HCT116 (cell line): ENCODE measurements around the gene TBC1D32. TPM values are rescaled to one million over a fixed set of nuclear protein-coding genes. Genes with fewer than 3 reads are reported as not detected.

Experiments
- ATAC-seq: fragments of 200-7000 bp; cut with Tn5 transposase; 2 replicates; pipeline ENCODE4 v1.9.1; 2020; ENCODE audit warnings: mild to moderate bottlenecking, moderate library complexity
- BruUV-seq: library from RNA; stranded (reverse); fragments of 400-500 nt; replicated peaks from 2 replicates; lab custom pipeline; 2021; lab: Mats Ljungman, UMichigan
- CTCF ChIA-PET: fragments of 300-600 bp; sonication (Branson Sonifier 250); formaldehyde crosslinking; loops from one replicate; lab custom pipeline; 2021; ENCODE audit warnings: antibody characterized with exemption; lab: Charles Lee
- POLR2A ChIA-PET: fragments of 300-600, 350-600 bp; sonication (Branson Sonifier 250); formaldehyde crosslinking; loops from one replicate; lab custom pipeline; 2021; ENCODE audit warnings: antibody characterized with exemption; lab: Charles Lee
- RAD21 ChIA-PET, 2 experiments: fragments of 300-600 bp; sonication (Branson Sonifier 250); formaldehyde crosslinking; loops; one replicate each; lab custom pipeline; 2023; ENCODE audit warnings: low total read pairs in 2 of 2; ENCODE audit not compliant: uncharacterized antibody in 2 of 2, unreplicated experiment in 2 of 2, low non-redundant PET in 1 of 2; lab: Charles Lee
- DNase-seq: peaks from one replicate; pipeline ENCODE4 v3.0.0-alpha.2; 2010; ENCODE audit warnings: low read depth, low spot score
- H2AFZ ChIP-seq: fragments of 200-600 bp; shearing (Covaris generic), sonication (generic); 2 replicates; pipeline ENCODE4 v1.6.1; 2017; ENCODE audit warnings: low read depth, mixed run types, mixed read lengths, antibody characterized with exemption, low read length; ENCODE audit not compliant: poor library complexity, severe bottlenecking
- H3K27ac ChIP-seq: 2 replicates; pipeline ENCODE4 v1.5.1; 2012; ENCODE audit warnings: low read depth, low read length
- H3K27me3 ChIP-seq: fragments of 200-600 bp; sonication (generic); 2 replicates; pipeline ENCODE4 v1.6.1; 2016; ENCODE audit warnings: mixed run types, low read length, mixed read lengths; ENCODE audit not compliant: insufficient read depth
- H3K36me3 ChIP-seq, 2 experiments: fragments of 200-500 bp in 1 of 2; fragments of 200-600 bp in 1 of 2; sonication (Bioruptor generic) in 1 of 2; sonication (generic) in 1 of 2; 2 replicates each; pipeline versions ENCODE4 v1.5.1 to v1.6.1; 2014 to 2016; ENCODE audit warnings: low read length in 2 of 2, inconsistent platforms in 1 of 2, mixed read lengths in 1 of 2, mixed run types in 1 of 2; ENCODE audit not compliant: insufficient read depth in 2 of 2, control insufficient read depth in 1 of 2
- H3K4me1 ChIP-seq, 2 experiments: fragments of 200-600 bp in 1 of 2; sonication (generic) in 1 of 2; 2 replicates each; pipeline versions ENCODE4 v1.5.1 to v1.6.1; 2012 to 2017; ENCODE audit warnings: low read length in 2 of 2, inconsistent platforms in 1 of 2, mild to moderate bottlenecking in 1 of 2, mixed read lengths in 1 of 2, mixed run types in 1 of 2, moderate library complexity in 1 of 2; ENCODE audit not compliant: insufficient read depth in 2 of 2, control insufficient read depth in 1 of 2
- H3K4me2 ChIP-seq: fragments of 200-600 bp; sonication (generic); 2 replicates; pipeline ENCODE4 v1.6.1; 2017; ENCODE audit warnings: mixed run types, low read length, mixed read lengths
- H3K4me3 ChIP-seq, 2 experiments: fragments of 200-600 bp in 1 of 2; sonication (generic) in 1 of 2; replicated peaks in 1 of 2; 2 replicates each; pipeline ENCODE4 v1.5.1; 2011 to 2016; ENCODE audit warnings: low read length in 2 of 2, control low read depth in 1 of 2, low read depth in 1 of 2, mild to moderate bottlenecking in 1 of 2, mixed read lengths in 1 of 2, mixed run types in 1 of 2
- H3K79me2 ChIP-seq: fragments of 200-600 bp; sonication (generic); 2 replicates; pipeline ENCODE4 v1.6.1; 2017; ENCODE audit warnings: mild to moderate bottlenecking, mixed run types, low read length, moderate library complexity, mixed read lengths; ENCODE audit not compliant: insufficient read depth
- H3K9ac ChIP-seq: fragments of 200-600 bp; sonication (generic); 2 replicates; pipeline ENCODE4 v1.6.1; 2016; ENCODE audit warnings: low read length, mixed read lengths
- H3K9me2 ChIP-seq: fragments of 200-600 bp; sonication (generic), shearing (Covaris generic); 2 replicates; pipeline ENCODE4 v1.6.1; 2017; ENCODE audit warnings: mixed run types, mild to moderate bottlenecking, moderate library complexity; ENCODE audit not compliant: insufficient read depth
- H3K9me3 ChIP-seq, 2 experiments: fragments of 200-500 bp in 1 of 2; fragments of 200-600 bp in 1 of 2; sonication (Bioruptor generic) in 1 of 2; sonication (generic) in 1 of 2; 2 replicates each; pipeline ENCODE4 v1.6.1; 2014 to 2017; ENCODE audit warnings: low read length in 2 of 2, mixed read lengths in 2 of 2, inconsistent platforms in 1 of 2, low read depth in 1 of 2, mild to moderate bottlenecking in 1 of 2, mixed run types in 1 of 2, moderate library complexity in 1 of 2; ENCODE audit not compliant: control insufficient read depth in 1 of 2, insufficient read depth in 1 of 2
- H4K20me1 ChIP-seq: fragments of 200-600 bp; sonication (generic), shearing (Covaris generic); 2 replicates; pipeline ENCODE4 v1.6.1; 2017; ENCODE audit warnings: mixed run types, mild to moderate bottlenecking, moderate library complexity; ENCODE audit not compliant: insufficient read depth
- CEBPB ChIP-seq: IDR thresholded peaks from 2 replicates; pipeline ENCODE4 v1.6.1; 2012; ENCODE audit warnings: low read depth
- CTCF ChIP-seq, 3 experiments: fragments of 200-600 bp in 1 of 3; sonication (generic) in 1 of 3; IDR thresholded peaks in 2 of 3; conservative IDR thresholded peaks in 1 of 3; 2 replicates each; pipeline ENCODE4 v1.5.1; 2012 to 2017; ENCODE audit warnings: low read depth in 2 of 3, low read length in 2 of 3, antibody characterized with exemption in 1 of 3, borderline replicate concordance in 1 of 3, control low read depth in 1 of 3, mild to moderate bottlenecking in 1 of 3, mixed read lengths in 1 of 3, mixed run types in 1 of 3, moderate library complexity in 1 of 3; ENCODE audit not compliant: insufficient read depth in 1 of 3
- EGR1 ChIP-seq: IDR thresholded peaks from 2 replicates; pipeline ENCODE4 v1.6.1; 2012; ENCODE audit warnings: low read depth
- ELF1 ChIP-seq: IDR thresholded peaks from 2 replicates; pipeline ENCODE4 v1.6.1; 2012; ENCODE audit warnings: low read depth, borderline replicate concordance
- EZH2 ChIP-seq: fragments of 200-600 bp; sonication (generic); IDR thresholded peaks from 2 replicates; pipeline ENCODE4 v1.6.1; 2017; ENCODE audit warnings: antibody characterized with exemption, mixed run types
- EZH2phosphoT487 ChIP-seq: fragments of 200-600 bp; IDR thresholded peaks from 2 replicates; pipeline ENCODE4 v1.6.1; 2018; ENCODE audit warnings: antibody characterized with exemption, borderline replicate concordance
- JUND ChIP-seq: IDR thresholded peaks from 2 replicates; pipeline ENCODE4 v1.6.1; 2012
- SIN3A ChIP-seq: IDR thresholded peaks from 2 replicates; pipeline ENCODE4 v1.6.1; 2012; ENCODE audit warnings: low read depth
- SP1 ChIP-seq: IDR thresholded peaks from 2 replicates; pipeline ENCODE4 v1.6.1; 2012; ENCODE audit warnings: low read depth
- SRF ChIP-seq: IDR thresholded peaks from 2 replicates; pipeline ENCODE4 v1.6.1; 2012; ENCODE audit warnings: low read depth
- ZNF274 ChIP-seq: fragments of 200-500 bp; sonication (Bioruptor generic); IDR thresholded peaks from 2 replicates; pipeline ENCODE4 v1.6.1; 2014; ENCODE audit warnings: mild to moderate bottlenecking, low read depth, low read length, inconsistent platforms
- intact Hi-C: fragments of 100-400 bp; cut with micrococcal nuclease; formaldehyde crosslinking; loops from 2 replicates; pipeline ENCODE4 v1.10.0; 2022
- total RNA-seq: library from RNA; stranded (reverse); gene quantifications from one replicate; pipeline ENCODE4 v1.2.1, GENCODE V29; 2021; ENCODE audit not compliant: unreplicated experiment

Gene TBC1D32
- total RNA-seq, 1 experiment from 2014 or later, result 13.8 TPM

GRCh38 chr6:121260651-121261102 is 73.6 kb downstream of the TBC1D32 start:
- TF ChIP-seq SRF (no peak), SIN3A (no peak), CEBPB (no peak), CTCF (IDR thresholded peaks at IDR 0.05 in 2 of 3, conservative IDR thresholded peaks at IDR 0.05 in 1 of 3; ENCODE audit: borderline replicate concordance in 1 of 3, insufficient read depth in 1 of 3, low read depth in 2 of 3, low read length in 2 of 3) (no peak), EZH2 (no peak), EGR1 (no peak), JUND (no peak), ZNF274 (no peak), EZH2phosphoT487 (no peak), ELF1 (no peak), SP1 (no peak)
- H3K9me2 ChIP-seq, result 0 out of 2 replicates have a peak, but pooled peaks cover 2% of the 10 kb centered on the region
- no TSS peak for BruUV-seq
- ChIA-PET RAD21 (no interaction called here), CTCF (no interaction called here), POLR2A (no interaction called here)
- H3K27me3 ChIP-seq, result no peaks in the 10 kb centered on the region
- no peaks in the 10 kb centered on the region for H3K36me3 ChIP-seq
- ATAC-seq (no peak), DNase-seq (no peak)
- no peaks in the 10 kb centered on the region for H3K9me3 ChIP-seq
- H4K20me1 ChIP-seq, result no peaks in the 10 kb centered on the region
- H3K4me2 ChIP-seq, result no peak overlapping the region
- no peak overlapping the region for H3K4me3 ChIP-seq
- H2AFZ ChIP-seq, result no peak overlapping the region
- H3K9ac ChIP-seq, result no peak overlapping the region
- intact Hi-C loops, result loop anchor here (5.0 kb wide), 1 partner anchor 1243 kb away; no protein-coding TSS in a partner anchor
- no peak overlapping the region for H3K27ac ChIP-seq
- no peaks in the 10 kb centered on the region for H3K79me2 ChIP-seq
- no peaks in the 10 kb centered on the region for H3K4me1 ChIP-seq
